KOPT-K1 (cell line): ENCODE results near the gene DVL1.
A peak's percentile ranks its signal among the peaks of the same experiment; 100 is the strongest.
"Not testable (repeated sequence)": the region's sequence is repeated elsewhere in the genome, so short reads cannot be mapped to it uniquely, and the experiment has no call there.

Source experiments
- H3K27ac ChIP-seq: fragments of 200-600 bp; sonication (generic); 2 replicates; pipeline ENCODE4 v1.5.1; 2016; ENCODE audit warnings: antibody characterized with exemption, mild to moderate bottlenecking, low read depth, low read length; ENCODE audit not compliant: poor library complexity, severe bottlenecking
- H3K36me3 ChIP-seq: fragments of 200-600 bp; sonication (generic); 2 replicates; pipeline ENCODE4 v1.5.1; 2017; ENCODE audit warnings: antibody characterized with exemption, mild to moderate bottlenecking, low read length, moderate library complexity; ENCODE audit not compliant: insufficient read depth
- H3K9me3 ChIP-seq: fragments of 200-600 bp; sonication (generic); 2 replicates; pipeline ENCODE4 v1.5.1; 2017; ENCODE audit warnings: antibody characterized with exemption, low read length, mild to moderate bottlenecking; ENCODE audit not compliant: insufficient read depth, poor library complexity, severe bottlenecking

Gene DVL1

DNA sequence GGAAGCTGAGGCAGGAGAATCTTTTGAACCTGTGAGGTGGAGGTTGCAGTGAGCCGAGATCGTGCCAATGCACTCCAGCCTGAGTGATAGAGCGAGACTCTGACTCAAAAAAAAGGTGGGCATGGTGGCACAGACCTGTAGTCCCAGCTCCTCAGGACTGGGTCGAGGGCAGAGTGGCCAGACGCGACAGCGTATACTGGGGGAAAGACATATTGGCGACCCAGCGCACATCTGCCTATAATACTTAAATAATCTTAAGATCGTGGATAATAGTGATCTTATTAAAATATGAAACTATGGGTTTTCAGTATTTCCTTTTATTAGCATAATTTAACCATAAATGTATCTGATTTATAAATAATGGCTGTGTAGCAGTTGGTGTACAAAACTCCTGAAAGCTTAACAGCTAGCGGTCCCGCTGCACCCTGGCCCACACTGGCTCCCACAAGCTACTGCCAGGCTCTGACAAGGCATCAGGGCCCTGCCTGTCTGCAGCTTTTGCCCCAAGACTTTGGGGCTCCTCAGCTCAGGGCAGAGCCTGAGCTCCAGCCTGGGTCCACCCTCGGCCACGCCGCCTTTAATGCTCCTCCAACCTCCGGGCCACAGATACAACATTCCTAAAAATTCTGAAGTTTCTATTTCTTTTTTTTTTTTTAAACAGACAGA lies 28.5 kb upstream of the DVL1 start:
- no peaks in the 10 kb centered on the region for H3K9me3 ChIP-seq
- no peak overlapping the region for H3K27ac ChIP-seq
- H3K36me3 ChIP-seq = peaks cover 28% of the 10 kb centered on the region; the same call in 1 of the 2 replicates

DNA sequence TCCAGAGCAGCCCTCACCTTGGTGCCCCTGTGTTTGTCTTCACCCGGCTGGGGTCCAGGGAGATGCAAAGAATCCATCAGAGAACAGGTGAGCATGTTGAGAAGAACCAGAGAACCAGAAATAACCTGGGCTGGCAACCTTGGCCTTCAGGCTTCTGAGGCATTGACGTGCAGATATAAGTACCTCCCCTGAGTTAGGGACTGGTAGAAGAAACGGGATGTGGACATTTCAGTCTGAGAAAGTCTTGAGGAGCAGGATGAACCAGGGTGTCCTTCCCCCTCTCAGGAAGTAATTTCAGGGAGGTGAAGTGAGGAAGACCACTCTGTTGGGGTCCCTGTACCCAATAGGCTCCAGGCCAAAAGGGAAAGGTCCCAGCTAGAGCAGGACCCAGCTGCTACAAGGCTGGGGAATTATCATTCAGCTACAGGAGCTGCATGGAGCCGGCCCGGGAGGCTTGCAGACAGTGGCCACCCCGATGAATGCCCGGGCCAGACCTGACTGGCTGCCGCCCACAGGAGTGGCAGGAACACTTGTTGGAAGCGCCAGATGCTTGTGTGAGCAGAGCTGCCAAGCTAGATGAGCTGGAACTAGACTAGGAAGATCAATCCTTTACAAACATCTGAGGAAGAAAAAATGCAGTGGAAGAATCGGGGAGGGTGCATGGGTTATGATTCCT lies 27.5 kb upstream of the DVL1 start:
- Histone ChIP-seq H3K9me3 (no peaks in the 10 kb centered on the region), H3K27ac (peak overlapping the region; percentile 83), H3K36me3 (peaks cover 30% of the 10 kb centered on the region; the same call in 1 of the 2 replicates)

DNA sequence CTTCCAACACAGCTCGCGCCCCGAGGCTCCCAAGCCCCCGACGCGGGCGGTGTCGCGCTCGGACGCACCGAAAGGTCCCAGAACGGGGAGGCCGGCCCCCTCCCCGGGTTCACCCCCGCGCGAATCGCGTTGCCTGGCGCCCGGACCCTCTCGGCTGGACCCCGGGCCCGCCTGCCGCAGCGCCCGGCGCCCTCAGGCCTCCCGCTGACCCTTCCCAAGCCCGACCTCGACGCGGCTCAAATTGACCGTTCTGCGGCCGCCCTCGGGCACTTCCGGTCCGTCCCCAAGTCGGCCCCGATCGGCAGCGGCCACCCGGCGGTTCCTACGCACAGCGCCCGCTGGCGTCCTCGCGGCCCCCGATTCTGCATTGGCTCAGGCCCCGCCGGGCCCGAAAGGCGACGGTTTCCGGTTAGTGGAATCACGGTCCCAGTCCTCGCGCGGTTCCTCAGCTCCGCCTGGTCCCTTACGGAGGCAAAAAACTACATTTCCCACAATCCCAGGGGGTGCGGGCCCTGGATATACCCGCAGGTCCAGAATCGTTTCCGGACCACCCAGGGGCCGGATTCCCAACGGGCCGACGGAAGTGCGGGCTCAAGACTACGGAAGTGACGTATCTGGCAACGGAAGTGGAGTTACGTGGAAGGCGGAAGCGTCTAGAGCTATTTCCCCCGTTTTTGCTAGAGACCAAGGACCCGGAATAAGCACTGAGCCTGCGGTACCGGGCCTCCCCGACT lies 25.9 kb upstream of the DVL1 start, which contains the start of gene AURKAIP1:
Gene AURKAIP1 (minus strand): TSS at position 279 of the 734 bp plus-strand sequence. CDS start 451 bp downstream, outside the sequence.
- Histone ChIP-seq H3K9me3 (no peaks in the 10 kb centered on the region), H3K27ac (peak within 1 kb of the TSS; percentile 83), H3K36me3 (peaks cover 14% of the 10 kb centered on the region; the same call in 1 of the 2 replicates)

DNA sequence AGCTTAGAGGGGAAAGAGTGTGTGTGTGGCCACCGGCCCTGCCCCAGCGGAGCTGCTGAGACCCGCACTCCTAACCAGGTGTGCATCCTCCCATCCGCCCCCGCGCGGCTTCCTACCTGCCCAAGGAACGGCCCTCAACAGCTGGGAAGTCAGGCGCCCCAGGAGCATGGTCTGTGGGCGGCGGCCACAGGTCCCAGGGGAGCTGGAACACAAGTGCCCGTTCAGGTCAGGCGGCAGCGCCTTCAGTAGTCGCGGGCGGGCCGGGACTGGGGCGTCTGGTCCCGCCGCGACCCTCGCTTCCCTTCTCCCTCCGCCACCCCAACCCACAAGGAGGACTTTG lies 25.3 kb upstream of the DVL1 start:
- no peaks in the 10 kb centered on the region for H3K9me3 ChIP-seq

DNA sequence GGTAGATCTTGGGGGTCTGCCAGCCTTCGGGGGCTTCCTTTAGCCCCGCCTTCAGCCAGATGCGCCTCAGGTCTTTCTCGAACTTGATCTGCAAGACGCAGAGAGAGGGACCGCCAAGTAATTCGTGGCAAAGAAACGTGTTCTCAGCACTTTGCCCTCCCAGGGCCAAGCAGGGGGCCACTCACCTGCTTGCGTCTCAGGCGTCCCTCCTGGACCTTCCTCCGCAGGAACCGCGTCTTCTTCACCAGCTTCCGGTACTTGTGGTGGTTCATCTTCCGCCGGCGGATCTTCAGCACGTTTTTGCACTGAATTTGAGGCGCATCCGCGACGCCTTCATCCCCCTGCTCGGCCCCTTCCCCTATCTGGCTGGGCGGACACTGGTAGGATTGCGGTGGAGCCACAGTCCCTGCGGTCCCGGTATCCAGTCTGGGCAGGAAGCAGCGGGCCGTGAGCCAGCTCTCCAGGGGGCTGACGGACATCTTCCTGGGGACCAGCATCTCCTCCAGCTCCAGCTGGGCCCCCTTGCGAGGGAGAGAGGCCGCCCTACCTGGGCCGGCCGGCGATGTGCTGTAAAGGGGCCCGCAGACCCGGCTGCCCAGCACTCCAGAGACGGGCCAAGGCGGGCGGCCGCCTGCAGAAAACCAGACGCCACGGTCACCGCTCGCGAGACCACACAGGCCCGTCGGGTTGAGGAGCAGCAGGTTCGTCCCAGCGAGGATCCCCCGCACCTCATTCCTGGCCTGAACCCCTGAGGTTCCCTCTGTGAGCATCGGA lies 24.8 kb upstream of the DVL1 start:
- H3K27ac ChIP-seq = peak overlapping the region; percentile 83
- H3K9me3 ChIP-seq = no peaks in the 10 kb centered on the region
- H3K36me3 ChIP-seq = peaks cover 14% of the 10 kb centered on the region; the same call in 1 of the 2 replicates

More for the DNA sequence above, 25.3 kb upstream of the DVL1 start:
- Histone ChIP-seq H3K36me3 (peaks cover 14% of the 10 kb centered on the region; the same call in 1 of the 2 replicates), H3K27ac (peak overlapping the region; percentile 83)

DNA sequence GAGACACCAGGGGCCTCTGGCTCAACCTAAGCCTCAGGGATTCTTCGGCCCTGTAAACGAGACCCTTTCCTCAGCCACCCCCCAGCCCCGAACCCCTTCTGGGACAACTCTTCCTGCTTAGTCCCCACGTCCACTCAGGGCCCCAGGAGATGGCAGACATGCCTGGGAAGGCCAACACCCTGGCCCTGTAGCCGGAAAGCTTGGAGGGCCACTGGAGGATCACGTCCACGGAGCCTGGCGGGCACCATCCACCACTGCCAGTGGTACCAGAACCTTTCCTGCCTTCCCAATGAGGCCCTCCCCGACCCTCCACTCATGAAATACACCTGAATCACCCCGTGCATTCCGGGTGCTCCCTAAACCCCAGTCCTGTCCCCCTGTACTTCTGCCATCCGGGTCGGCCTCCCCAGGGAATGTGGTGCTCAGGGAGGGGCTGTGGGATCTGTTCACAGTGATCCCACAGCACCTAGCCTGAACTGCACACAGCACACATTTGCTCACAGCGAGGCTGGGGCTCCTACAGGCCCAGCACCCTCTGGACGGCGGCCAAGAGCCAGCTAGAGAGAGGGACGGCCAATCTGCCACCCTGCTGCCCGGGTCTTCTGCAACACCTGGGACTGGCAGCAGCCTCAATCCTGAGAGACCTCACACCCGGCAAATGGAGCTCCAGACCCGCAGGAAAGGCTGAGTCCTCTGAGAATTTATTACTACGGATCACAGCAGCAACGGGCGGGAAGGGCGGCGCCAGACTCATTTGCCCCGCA lies 24.0 kb upstream of the DVL1 start:
- H3K27ac ChIP-seq = no peak overlapping the region
- peaks cover 14% of the 10 kb centered on the region; the same call in 1 of the 2 replicates for H3K36me3 ChIP-seq
- H3K9me3 ChIP-seq = no peaks in the 10 kb centered on the region

DNA sequence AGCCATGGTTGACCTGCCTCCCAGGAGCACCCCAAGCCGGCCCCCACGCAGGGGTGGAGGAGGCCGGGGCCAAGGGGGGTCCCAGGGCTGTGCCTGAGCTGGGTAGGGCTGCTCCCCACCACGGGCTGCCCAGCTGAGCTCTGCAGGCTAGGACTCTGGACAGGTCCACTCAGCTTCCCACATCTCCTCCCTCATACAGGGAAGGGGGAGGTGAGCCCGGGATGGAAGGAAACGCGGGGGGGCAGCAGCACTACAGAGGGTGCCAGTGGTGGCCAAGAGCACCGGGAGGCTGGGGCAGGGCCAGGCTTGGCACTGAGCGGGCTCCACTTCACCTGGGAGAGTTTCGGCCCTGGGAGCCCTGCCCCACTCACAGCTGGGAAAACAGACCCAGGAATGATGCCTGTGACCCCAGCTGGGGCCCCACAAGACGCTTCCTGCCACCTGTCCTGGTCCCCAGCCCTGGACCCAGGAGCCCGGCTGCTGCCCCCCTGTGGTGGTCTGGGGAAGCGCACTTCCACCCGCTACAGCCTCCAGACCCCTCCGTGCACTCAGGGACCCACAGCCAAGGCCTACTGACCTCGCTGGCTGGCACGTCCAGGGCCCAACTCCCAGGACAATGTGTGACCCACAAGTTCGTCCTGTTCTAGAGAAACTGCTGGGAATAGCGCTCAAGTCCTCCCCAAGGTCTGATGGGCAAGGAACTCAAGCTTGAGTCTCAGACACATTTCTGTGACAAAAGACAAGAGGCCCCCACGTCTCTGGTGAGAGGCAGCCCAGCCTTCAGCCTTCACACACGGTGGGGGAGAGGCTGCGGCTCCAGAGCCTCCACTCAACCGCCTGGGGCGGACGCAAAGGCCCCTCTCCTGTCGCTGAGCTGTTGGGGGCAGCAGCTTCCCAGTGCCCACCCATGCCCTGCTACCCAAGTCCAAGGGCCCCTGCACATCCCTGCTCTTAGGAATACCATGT lies 22.8 kb upstream of the DVL1 start:
- Histone ChIP-seq H3K36me3 (peaks cover 14% of the 10 kb centered on the region; the same call in 1 of the 2 replicates), H3K27ac (peak overlapping the region; percentile 12), H3K9me3 (peaks cover 4% of the 10 kb centered on the region)

DNA sequence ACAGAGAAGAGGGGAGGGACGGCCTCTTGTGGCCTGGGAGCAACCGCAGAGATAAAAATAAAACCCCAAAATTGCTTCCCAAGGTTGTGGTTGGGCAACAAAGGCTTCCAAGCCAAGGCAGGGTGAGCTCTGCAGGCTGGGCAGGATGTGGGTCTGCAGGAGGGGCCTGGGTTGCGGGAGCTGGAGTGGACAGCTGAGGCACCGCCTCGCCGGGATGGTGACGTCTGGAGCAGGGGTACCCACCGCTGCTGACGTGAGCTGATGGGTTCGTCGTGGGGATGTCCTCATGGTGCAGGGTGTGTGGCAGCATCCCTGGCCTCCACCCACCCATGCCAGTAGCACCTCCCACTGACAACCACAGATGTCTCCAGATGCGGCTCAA lies 22.1 kb upstream of the DVL1 start:
- peaks cover 11% of the 10 kb centered on the region for H3K9me3 ChIP-seq
- H3K36me3 ChIP-seq = peaks cover 14% of the 10 kb centered on the region; the same call in 1 of the 2 replicates
- H3K27ac ChIP-seq = peak overlapping the region; percentile 12

DNA sequence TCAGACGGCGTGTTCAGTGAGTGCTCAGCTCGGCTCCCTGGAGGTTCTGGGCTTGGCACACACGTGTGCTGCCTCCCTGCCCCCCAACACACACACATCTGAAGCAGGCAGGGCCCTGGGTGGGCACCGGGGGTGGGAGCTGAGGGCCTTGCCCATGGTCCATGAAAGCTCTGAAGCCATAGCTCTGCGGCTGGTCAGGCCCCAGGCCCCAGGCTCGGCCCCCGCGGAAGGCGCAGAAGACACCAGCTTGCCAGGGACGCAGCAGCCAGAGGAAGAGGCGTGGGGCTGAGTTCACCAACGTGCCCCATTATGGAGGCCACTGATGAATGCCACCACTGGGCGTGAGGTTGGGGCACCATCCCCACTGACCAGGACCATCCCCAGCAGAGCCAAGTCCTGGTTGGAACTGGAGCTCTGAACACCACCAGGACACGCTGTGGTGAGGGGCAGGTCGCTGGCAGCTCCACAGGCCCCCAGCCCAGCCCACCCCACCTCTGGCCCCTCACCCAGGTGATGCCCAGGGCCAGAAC lies 21.6 kb upstream of the DVL1 start:
- peaks cover 14% of the 10 kb centered on the region; the same call in 1 of the 2 replicates for H3K36me3 ChIP-seq
- H3K9me3 ChIP-seq = peaks cover 16% of the 10 kb centered on the region
- no peak overlapping the region for H3K27ac ChIP-seq

DNA sequence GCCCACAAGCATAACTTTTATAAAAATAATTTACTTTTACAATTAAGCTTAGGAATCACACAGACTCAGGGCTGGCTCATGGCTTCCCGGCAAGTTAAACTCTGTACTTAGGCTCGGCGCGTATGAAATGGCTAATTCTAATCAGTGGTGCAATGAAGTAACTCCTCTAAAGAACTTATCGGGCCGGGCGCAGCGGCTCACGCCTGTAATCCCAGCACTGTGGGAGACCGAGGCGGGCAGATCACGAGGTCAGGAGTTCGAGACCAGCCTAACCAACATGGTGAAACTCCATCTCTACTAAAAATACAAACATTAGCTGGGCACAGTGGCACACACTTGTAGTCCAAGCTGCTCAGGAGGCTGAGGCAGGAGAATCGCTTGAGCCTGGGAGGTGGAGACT lies 20.9 kb upstream of the DVL1 start:
- Histone ChIP-seq H3K36me3 (peaks cover 14% of the 10 kb centered on the region; the same call in 1 of the 2 replicates), H3K9me3 (peaks cover 17% of the 10 kb centered on the region)
- H3K27ac ChIP-seq = not testable (repeated sequence)

DNA sequence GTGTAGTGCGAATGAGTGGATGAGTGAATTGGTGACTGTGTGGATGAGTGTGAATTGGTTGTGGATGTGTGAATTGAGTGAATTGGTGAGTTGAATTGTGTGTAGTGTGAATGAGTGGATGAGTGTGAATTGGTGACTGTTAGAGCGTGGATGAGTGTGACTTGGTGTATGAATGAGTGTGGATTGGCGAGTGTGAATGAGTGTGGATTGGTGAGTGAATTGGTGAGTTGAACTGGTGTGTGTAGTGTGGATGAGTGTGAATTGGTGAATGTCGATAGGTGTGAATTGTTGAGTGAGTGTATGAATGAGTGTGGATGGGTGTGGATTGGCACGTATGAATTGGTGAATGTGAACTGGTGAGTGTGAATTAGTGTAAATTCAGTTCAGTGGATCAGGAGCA lies 18.1 kb upstream of the DVL1 start:
- Histone ChIP-seq H3K9me3 (peaks cover 17% of the 10 kb centered on the region), H3K27ac (no peak overlapping the region), H3K36me3 (peaks cover under 1% of the 10 kb centered on the region; the same call in 1 of the 2 replicates)

DNA sequence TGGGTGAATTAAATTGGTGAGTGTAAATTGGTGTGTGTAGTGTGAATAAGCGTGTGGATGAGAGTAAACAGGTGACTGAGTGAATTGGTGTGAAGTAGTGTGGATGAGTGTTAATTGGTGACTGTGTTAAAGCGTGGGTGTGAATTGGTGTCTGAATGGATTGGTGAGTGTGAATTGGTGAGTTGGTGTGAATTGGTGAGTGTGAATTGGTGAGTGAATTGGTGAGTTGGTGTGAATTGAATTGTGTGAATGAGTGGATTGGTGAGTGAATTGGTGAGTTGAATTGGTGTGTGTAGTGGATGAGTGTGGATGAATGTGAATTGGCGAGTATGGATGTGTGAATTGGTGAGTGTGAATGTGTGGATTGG lies 17.5 kb upstream of the DVL1 start:
- Histone ChIP-seq H3K9me3 (peaks cover 17% of the 10 kb centered on the region), H3K36me3 (no peaks in the 10 kb centered on the region), H3K27ac (no peak overlapping the region)
